ENCODE data around the gene FGF2. TPM values are rescaled to one million over a fixed set of nuclear protein-coding genes. Genes with fewer than 3 reads are reported as not detected.

Gene FGF2
- total RNA-seq, 1 experiment from 2014 or later: 99.0 TPM

GRCh38 chr4:122928930-122929329, 102.3 kb downstream of the FGF2 start:
- Histone ChIP-seq H3K27ac (ENCODE audit: insufficient read length, low read depth, low read length) (no peak overlapping the region), H4K91ac (ENCODE audit: insufficient read length, low read depth, low read length) (no peak overlapping the region)
- no CpG with 5 or more reads among the region's 1 CpG for WGBS (ENCODE audit: extremely low coverage, insufficient read length, low lambda C conversion rate)

More at GRCh38 chr4:122928930-122929329, 102.3 kb downstream of the FGF2 start:
- no peaks in the 10 kb centered on the region for H3K23me2 ChIP-seq (ENCODE audit: insufficient read length, low read depth, low read length, poor library complexity, severe bottlenecking)
- no peak overlapping the region for H2AK5ac ChIP-seq (ENCODE audit: insufficient read length, low read length)
- no peak overlapping the region for H3K9ac ChIP-seq (ENCODE audit: extremely low read depth, insufficient read length, low read length)
- H2BK5ac ChIP-seq (ENCODE audit: insufficient read length, low read length): no peak overlapping the region
- DNase-seq: no peak
- Mint-ChIP-seq H3K36me3 (ENCODE audit: insufficient read depth in 1 of 3, low read depth in 3 of 3) (peaks cover 7 to 35% (median 19%) of the 10 kb centered on the region in 3 experiments; a peak in 6 of 7 replicates), H3K27ac (no peak overlapping the region; a peak in 1 of 7 replicates), H3K9me3 (no peaks in the 10 kb centered on the region), H3K4me3 (no peak overlapping the region), H3K27me3 (ENCODE audit: low read depth) (no peaks in the 10 kb centered on the region), H3K4me1 (no peaks in the 10 kb centered on the region)
- H3K4me1 ChIP-seq (ENCODE audit: insufficient read depth, low read length): peaks cover 4% of the 10 kb centered on the region
- H3K79me2 ChIP-seq (ENCODE audit: insufficient read depth, low read length): peaks cover 12% of the 10 kb centered on the region; the same call in 1 of the 2 replicates
- H2BK120ac ChIP-seq (ENCODE audit: low read depth, low read length, poor library complexity, severe bottlenecking): no peak overlapping the region
- no peak overlapping the region for H3K23ac ChIP-seq (ENCODE audit: insufficient read length, low read depth, low read length)
- H3K14ac ChIP-seq (ENCODE audit: insufficient read depth, low read length): no peak overlapping the region
- no peak overlapping the region for H3K4me2 ChIP-seq (ENCODE audit: insufficient read depth, insufficient read length, low read length)
- H3K27me3 ChIP-seq (ENCODE audit: insufficient read depth, low read length): no peaks in the 10 kb centered on the region
- H3K9me3 ChIP-seq (ENCODE audit: control insufficient read depth, low read depth, low read length): no peaks in the 10 kb centered on the region
- no peak overlapping the region for H4K8ac ChIP-seq (replicated peaks; ENCODE audit: insufficient read length, low read depth, low read length)
- H2BK15ac ChIP-seq (ENCODE audit: low read depth, low read length): no peak overlapping the region
- H3K18ac ChIP-seq (ENCODE audit: insufficient read length, low read depth, low read length): no peak overlapping the region
- H2BK12ac ChIP-seq (ENCODE audit: insufficient read length, low read depth, low read length): no peak overlapping the region
- H2AFZ ChIP-seq (ENCODE audit: low read length): no peak overlapping the region
- no peak overlapping the region for H3T11ph ChIP-seq (ENCODE audit: low read length)
- H4K20me1 ChIP-seq (ENCODE audit: control insufficient read depth, insufficient read depth, insufficient read length): no peaks in the 10 kb centered on the region
- H2BK20ac ChIP-seq (ENCODE audit: low read depth, low read length, poor library complexity, severe bottlenecking): no peak overlapping the region
- no peak overlapping the region for H3K56ac ChIP-seq (ENCODE audit: insufficient read length, low read depth, low read length)
- TF ChIP-seq CTCF (conservative IDR thresholded peaks at IDR 0.05): no peak
- H3K79me1 ChIP-seq (ENCODE audit: insufficient read depth, low read depth, low read length, poor library complexity, severe bottlenecking): peaks cover 4% of the 10 kb centered on the region
- H3K4ac ChIP-seq (ENCODE audit: low read depth, low read length): no peak overlapping the region
- H4K5ac ChIP-seq (ENCODE audit: insufficient read length, low read depth, low read length): no peak overlapping the region

Measured in H9 (cell line).